ENCODE measurements around the gene SEPTIN5. TPM values are rescaled to one million over a fixed set of nuclear protein-coding genes. Genes with fewer than 3 reads are reported as not detected.
A peak's percentile ranks its signal among the peaks of the same experiment; 100 is the strongest.

Gene SEPTIN5
- total and polyA plus RNA-seq, 5 donors from 2014 or later: 5.2 TPM; not detected in 4

- ATAC-seq (ENCODE audit: low read depth in 2 of 2): no peak
- H3K27me3 ChIP-seq (ENCODE audit: control insufficient read depth, insufficient read depth, low read length): peaks cover 5% of the 10 kb centered on the region
- H3K27ac ChIP-seq (ENCODE audit: insufficient read depth, low read length, poor library complexity, severe bottlenecking): no peak overlapping the region
- H3K27ac Mint-ChIP-seq: no peak overlapping the region
- H3K4me1 ChIP-seq (ENCODE audit: control insufficient read depth, insufficient read depth, low read length, poor library complexity, severe bottlenecking): no peaks in the 10 kb centered on the region
- no peaks in the 10 kb centered on the region for H3K9me3 ChIP-seq (ENCODE audit: control insufficient read depth in 2 of 2, low read length in 2 of 2)
- no peak for DNase-seq
- no peaks in the 10 kb centered on the region for H3K36me3 ChIP-seq (ENCODE audit: control insufficient read depth, insufficient read depth, low read length)
- no peaks in the 10 kb centered on the region for H3K4me1 Mint-ChIP-seq
- H3K4me3 Mint-ChIP-seq: peak overlapping the region in 1 of 4 donors; percentile 51
- H3K4me3 ChIP-seq (ENCODE audit: low read depth, low read length): no peak overlapping the region
- H3K36me3 Mint-ChIP-seq: peaks cover 3% of the 10 kb centered on the region
- no peaks in the 10 kb centered on the region for H3K9me3 Mint-ChIP-seq
- peaks cover 12% of the 10 kb centered on the region for H3K27me3 Mint-ChIP-seq
These were observed 35.3 kb upstream of the SEPTIN5 start for GRCh38 chr22:19678949-19679521.

DNA sequence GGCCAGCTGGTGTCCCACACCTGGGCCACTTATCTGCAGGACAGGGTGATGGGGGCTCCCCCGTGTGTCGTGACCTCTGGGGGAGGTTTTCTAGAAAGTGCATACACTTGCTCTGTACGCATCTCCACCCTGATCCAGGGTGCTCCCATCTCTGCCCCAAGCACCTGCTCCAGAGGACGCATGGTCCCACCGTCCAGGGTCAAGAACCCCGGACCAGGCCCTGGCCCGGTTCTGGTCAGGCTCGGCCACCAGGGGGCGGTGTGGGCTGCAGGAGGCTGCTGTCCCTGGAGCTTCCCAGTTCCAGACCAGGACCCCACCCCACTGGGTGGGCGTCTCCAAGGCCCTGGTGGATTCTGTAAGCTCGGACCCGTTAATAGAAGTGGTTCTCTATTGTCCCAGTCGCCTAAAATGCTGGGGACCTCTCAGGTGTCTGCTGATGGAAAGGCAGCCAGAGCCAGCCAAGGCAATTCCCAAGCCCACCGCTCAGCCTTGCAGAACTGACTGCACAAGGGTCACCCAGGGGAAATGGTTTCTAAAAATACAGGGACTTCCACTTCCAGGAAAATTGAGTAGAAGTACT is 34.7 kb upstream of the SEPTIN5 start:
- Mint-ChIP-seq H3K36me3 (peaks cover 3% of the 10 kb centered on the region), H3K9me3 (no peaks in the 10 kb centered on the region), H3K27me3 (peaks cover 12% of the 10 kb centered on the region), H3K27ac (no peak overlapping the region), H3K4me1 (no peaks in the 10 kb centered on the region), H3K4me3 (no peak overlapping the region)
- Histone ChIP-seq H3K27ac (ENCODE audit: insufficient read depth, low read length, poor library complexity, severe bottlenecking) (no peak overlapping the region), H3K4me1 (ENCODE audit: control insufficient read depth, insufficient read depth, low read length, poor library complexity, severe bottlenecking) (no peaks in the 10 kb centered on the region), H3K9me3 (ENCODE audit: control insufficient read depth in 2 of 2, low read length in 2 of 2) (no peaks in the 10 kb centered on the region), H3K27me3 (ENCODE audit: control insufficient read depth, insufficient read depth, low read length) (peaks cover 2% of the 10 kb centered on the region), H3K36me3 (ENCODE audit: control insufficient read depth, insufficient read depth, low read length) (no peaks in the 10 kb centered on the region), H3K4me3 (ENCODE audit: low read depth, low read length) (no peak overlapping the region)
- ATAC-seq (ENCODE audit: low read depth in 2 of 2): no peak
- peak in 2 of 3 donors; percentile 15 to 25 for DNase-seq

DNA sequence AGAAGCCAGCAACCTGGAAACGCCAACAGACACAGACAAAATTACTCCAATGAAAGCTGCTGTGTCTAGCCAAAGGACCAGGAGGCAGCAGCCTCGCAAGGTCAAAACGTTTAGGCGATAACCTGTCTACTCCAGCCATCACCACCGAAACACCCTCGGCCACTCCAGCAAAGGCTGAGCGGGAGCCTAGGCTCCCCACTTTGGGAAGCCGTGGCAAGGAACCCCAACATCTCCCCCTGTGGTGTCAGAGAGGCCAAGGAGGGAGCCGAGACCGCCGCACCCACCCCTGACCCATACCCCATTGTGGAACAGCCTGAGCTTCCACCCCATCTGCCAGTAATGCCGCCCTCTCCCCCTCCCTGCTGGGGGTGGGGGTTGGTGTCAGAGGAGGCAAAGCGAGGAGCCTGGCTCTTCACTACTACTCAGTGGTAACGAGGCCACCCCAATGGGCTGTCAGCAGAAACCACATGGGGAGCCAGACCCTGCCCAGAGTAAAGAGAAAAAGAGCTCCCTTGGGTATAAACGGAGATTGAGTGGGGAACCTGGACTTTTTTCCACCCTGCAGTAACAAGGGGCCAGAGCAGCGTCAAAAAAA is 33.9 kb upstream of the SEPTIN5 start:
- H3K27me3 ChIP-seq (ENCODE audit: control insufficient read depth, insufficient read depth, low read length): peaks cover 2% of the 10 kb centered on the region

DNA sequence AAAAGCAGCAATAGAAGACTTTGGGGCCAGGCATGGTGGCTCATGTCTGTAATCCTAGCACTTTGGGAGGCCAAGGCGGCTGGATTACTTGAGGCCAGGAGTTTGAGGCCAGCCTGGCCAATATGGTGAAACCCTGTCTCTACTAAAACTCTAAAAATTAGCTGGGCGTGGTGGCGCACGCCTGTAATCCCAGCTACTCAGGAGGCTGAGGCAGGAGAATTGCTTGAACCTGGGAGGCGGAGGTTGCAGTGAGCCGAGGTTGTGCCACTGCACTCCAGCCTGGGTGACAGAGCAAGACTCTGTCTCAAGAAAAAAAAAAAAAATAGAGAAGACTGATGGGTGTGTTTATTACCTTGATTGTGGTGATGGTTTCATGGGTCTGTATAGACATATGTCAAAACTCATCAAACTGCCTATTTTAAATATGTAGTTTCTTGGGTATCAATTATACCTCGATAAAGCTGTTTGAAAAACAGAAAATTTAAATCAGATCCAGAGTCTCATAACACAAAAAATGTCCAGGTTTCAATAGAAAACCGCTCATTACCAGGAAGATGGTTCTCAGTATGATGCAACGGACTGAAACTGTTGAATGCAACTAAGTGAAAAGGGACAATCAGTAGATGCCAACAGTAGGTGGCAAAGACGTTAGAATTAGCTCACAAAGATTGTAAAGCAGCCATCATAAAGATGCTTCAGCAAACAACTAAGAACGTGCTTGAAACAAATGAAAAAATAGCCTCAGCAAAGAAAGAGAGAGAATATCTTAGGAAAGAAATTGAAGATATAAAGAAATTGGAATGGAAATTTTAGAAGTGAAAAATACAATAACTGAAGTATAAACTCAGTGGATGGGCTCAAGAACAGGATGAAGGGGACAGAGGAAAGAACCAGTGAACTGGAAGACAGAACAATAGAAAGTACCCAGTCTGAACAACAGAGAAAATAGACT is 33.1 kb upstream of the SEPTIN5 start:
- DNase-seq (no peak), ATAC-seq (ENCODE audit: low read depth in 2 of 2) (no peak)
- Mint-ChIP-seq H3K27ac (no peak overlapping the region), H3K27me3 (peaks cover 12% of the 10 kb centered on the region), H3K9me3 (no peaks in the 10 kb centered on the region), H3K4me1 (no peaks in the 10 kb centered on the region), H3K36me3 (peaks cover 3% of the 10 kb centered on the region), H3K4me3 (no peak overlapping the region)
- H3K4me3 ChIP-seq (ENCODE audit: low read depth, low read length): no peak overlapping the region
- H3K27ac ChIP-seq (ENCODE audit: insufficient read depth, low read length, poor library complexity, severe bottlenecking): no peak overlapping the region
- H3K36me3 ChIP-seq (ENCODE audit: control insufficient read depth, insufficient read depth, low read length): no peaks in the 10 kb centered on the region
- no peaks in the 10 kb centered on the region for H3K4me1 ChIP-seq (ENCODE audit: control insufficient read depth, insufficient read depth, low read length, poor library complexity, severe bottlenecking)
- H3K9me3 ChIP-seq (ENCODE audit: control insufficient read depth in 2 of 2, low read length in 2 of 2): no peaks in the 10 kb centered on the region
- H3K27me3 ChIP-seq (ENCODE audit: control insufficient read depth, insufficient read depth, low read length): peaks cover 2% of the 10 kb centered on the region

More for the DNA sequence above, 33.9 kb upstream of the SEPTIN5 start:
- Mint-ChIP-seq H3K27me3 (peaks cover 12% of the 10 kb centered on the region), H3K4me3 (no peak overlapping the region), H3K9me3 (no peaks in the 10 kb centered on the region), H3K27ac (no peak overlapping the region), H3K4me1 (no peaks in the 10 kb centered on the region), H3K36me3 (peaks cover 3% of the 10 kb centered on the region)
- Histone ChIP-seq H3K4me3 (ENCODE audit: low read depth, low read length) (no peak overlapping the region), H3K27ac (ENCODE audit: insufficient read depth, low read length, poor library complexity, severe bottlenecking) (no peak overlapping the region), H3K4me1 (ENCODE audit: control insufficient read depth, insufficient read depth, low read length, poor library complexity, severe bottlenecking) (no peaks in the 10 kb centered on the region), H3K9me3 (ENCODE audit: control insufficient read depth in 2 of 2, low read length in 2 of 2) (no peaks in the 10 kb centered on the region), H3K36me3 (ENCODE audit: control insufficient read depth, insufficient read depth, low read length) (no peaks in the 10 kb centered on the region)
- DNase-seq (no peak), ATAC-seq (ENCODE audit: low read depth in 2 of 2) (no peak)

DNA sequence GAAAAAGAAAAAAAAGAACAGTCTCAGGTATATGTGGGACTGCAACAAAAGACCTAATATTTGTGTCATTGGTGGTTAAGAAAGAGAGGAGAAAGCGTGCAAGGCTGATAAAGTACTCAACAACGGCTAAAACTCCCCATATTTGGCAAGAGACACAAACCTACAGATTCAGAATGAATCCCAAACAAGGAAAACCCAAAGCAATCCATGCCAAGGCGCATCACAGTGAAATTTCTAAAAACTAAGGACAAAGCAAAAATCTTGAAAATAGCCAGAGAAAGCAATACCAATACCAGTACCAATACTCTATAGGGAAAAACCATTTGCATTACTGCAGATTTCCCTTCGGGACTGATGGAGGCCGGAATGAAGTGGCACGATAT is 32.4 kb upstream of the SEPTIN5 start:
- DNase-seq (no peak), ATAC-seq (ENCODE audit: low read depth in 2 of 2) (no peak)
- Histone ChIP-seq H3K9me3 (ENCODE audit: control insufficient read depth in 2 of 2, low read length in 2 of 2) (no peaks in the 10 kb centered on the region), H3K27ac (ENCODE audit: insufficient read depth, low read length, poor library complexity, severe bottlenecking) (no peak overlapping the region), H3K36me3 (ENCODE audit: control insufficient read depth, insufficient read depth, low read length) (no peaks in the 10 kb centered on the region), H3K4me3 (ENCODE audit: low read depth, low read length) (no peak overlapping the region), H3K4me1 (ENCODE audit: control insufficient read depth, insufficient read depth, low read length, poor library complexity, severe bottlenecking) (no peaks in the 10 kb centered on the region), H3K27me3 (ENCODE audit: control insufficient read depth, insufficient read depth, low read length) (peaks cover 2% of the 10 kb centered on the region)
- Mint-ChIP-seq H3K4me1 (no peaks in the 10 kb centered on the region), H3K27me3 (peaks cover 12% of the 10 kb centered on the region), H3K27ac (no peak overlapping the region), H3K9me3 (no peaks in the 10 kb centered on the region), H3K4me3 (no peak overlapping the region), H3K36me3 (peaks cover 3% of the 10 kb centered on the region)

DNA sequence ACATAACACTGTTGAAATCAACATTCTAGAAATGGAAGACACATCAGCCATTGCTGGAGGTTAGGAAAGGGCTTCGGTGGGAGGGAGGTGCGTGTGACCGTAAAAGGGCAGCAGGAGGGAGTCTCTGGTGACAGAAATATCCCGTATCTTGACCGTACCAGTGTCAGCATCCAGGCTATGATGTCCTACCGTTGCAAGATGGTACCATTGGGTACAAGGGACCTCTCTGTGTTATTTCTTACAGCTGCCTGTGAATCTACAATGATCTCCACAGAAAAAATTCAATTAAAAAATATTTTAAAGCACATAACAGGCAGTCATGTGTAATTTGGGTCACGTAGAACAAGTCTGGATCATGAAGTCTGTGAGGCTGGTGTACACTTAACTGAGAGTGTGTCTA is 27.4 kb upstream of the SEPTIN5 start:
- ATAC-seq (ENCODE audit: low read depth in 2 of 2): no peak

DNA sequence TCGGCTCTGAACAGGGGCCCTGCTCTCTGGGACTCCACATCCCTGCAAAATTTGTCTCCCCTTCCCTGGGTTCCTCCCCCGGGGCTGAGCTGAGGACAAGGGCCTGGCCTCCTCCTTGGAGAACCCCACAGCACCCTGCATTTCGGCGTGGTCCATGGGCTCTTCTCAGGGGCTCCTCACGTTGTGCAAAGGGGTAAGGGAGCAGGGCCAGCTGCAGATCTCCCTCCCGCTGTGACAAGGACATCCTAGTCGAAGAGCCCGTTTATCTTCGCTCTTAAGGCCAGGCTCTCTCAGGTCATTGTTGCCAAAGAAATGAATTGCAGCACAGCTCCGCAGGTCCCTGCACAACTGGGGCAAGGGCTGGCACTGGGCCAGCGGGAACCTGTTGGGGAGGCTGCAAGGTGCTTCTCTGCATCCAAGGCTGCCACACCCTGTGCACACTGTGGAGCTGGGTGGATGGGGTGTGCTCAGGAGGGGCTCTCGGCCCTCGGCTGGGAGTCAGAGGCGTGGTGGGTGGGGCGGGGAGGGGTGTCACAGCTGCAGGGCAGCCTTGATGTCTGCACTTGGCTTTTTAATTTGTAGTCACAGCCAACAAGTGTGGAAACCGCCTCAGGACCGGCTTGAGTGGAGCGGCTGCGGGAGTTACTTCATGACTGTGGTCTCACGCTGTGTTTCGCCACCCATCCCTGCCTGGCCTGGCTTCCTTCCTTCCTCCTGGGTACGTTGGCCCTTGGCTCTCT is 26.6 kb upstream of the SEPTIN5 start:
- Mint-ChIP-seq H3K36me3 (no peaks in the 10 kb centered on the region), H3K4me3 (no peak overlapping the region), H3K4me1 (no peaks in the 10 kb centered on the region), H3K27ac (no peak overlapping the region), H3K27me3 (peaks cover 7% of the 10 kb centered on the region), H3K9me3 (no peaks in the 10 kb centered on the region)
- H3K27ac ChIP-seq (ENCODE audit: insufficient read depth, low read length, poor library complexity, severe bottlenecking): no peak overlapping the region
- DNase-seq (no peak), ATAC-seq (ENCODE audit: low read depth in 2 of 2) (no peak)
- H3K9me3 ChIP-seq (ENCODE audit: control insufficient read depth in 2 of 2, low read length in 2 of 2): no peaks in the 10 kb centered on the region
- no peaks in the 10 kb centered on the region for H3K4me1 ChIP-seq (ENCODE audit: control insufficient read depth, insufficient read depth, low read length, poor library complexity, severe bottlenecking)
- no peaks in the 10 kb centered on the region for H3K27me3 ChIP-seq (ENCODE audit: control insufficient read depth, insufficient read depth, low read length)
- no peak overlapping the region for H3K4me3 ChIP-seq (ENCODE audit: low read depth, low read length)
- H3K36me3 ChIP-seq (ENCODE audit: control insufficient read depth, insufficient read depth, low read length): no peaks in the 10 kb centered on the region

More for the DNA sequence above, 27.4 kb upstream of the SEPTIN5 start:
- Histone ChIP-seq H3K27ac (ENCODE audit: insufficient read depth, low read length, poor library complexity, severe bottlenecking) (no peak overlapping the region), H3K4me3 (ENCODE audit: low read depth, low read length) (no peak overlapping the region), H3K4me1 (ENCODE audit: control insufficient read depth, insufficient read depth, low read length, poor library complexity, severe bottlenecking) (no peaks in the 10 kb centered on the region), H3K9me3 (ENCODE audit: control insufficient read depth in 2 of 2, low read length in 2 of 2) (no peaks in the 10 kb centered on the region), H3K36me3 (ENCODE audit: control insufficient read depth, insufficient read depth, low read length) (no peaks in the 10 kb centered on the region), H3K27me3 (ENCODE audit: control insufficient read depth, insufficient read depth, low read length) (no peaks in the 10 kb centered on the region)
- no peaks in the 10 kb centered on the region for H3K9me3 Mint-ChIP-seq
- H3K4me1 Mint-ChIP-seq: no peaks in the 10 kb centered on the region
- H3K27ac Mint-ChIP-seq: no peak overlapping the region
- no peak for DNase-seq
- H3K4me3 Mint-ChIP-seq: no peak overlapping the region
- H3K36me3 Mint-ChIP-seq: no peaks in the 10 kb centered on the region
- H3K27me3 Mint-ChIP-seq: peaks cover 7% of the 10 kb centered on the region
